Karpas-422 (cell line): ENCODE measurements around the gene GHRL. TPM values are rescaled to one million over a fixed set of nuclear protein-coding genes. Genes with fewer than 3 reads are reported as not detected.

Source experiments
- DNase-seq: peaks from one replicate; pipeline ENCODE4 v3.0.0-alpha.2; 2015
- H2AFZ ChIP-seq: fragments of 200-600 bp; sonication (generic); 2 replicates; pipeline ENCODE4 v1.6.1; 2014; ENCODE audit warnings: antibody characterized with exemption, low read length, mixed read lengths
- H3K27ac ChIP-seq: fragments of 200-600 bp; sonication (generic); 2 replicates; pipeline ENCODE4 v1.5.1; 2014; ENCODE audit warnings: mild to moderate bottlenecking, low read length, moderate library complexity
- H3K27me3 ChIP-seq: fragments of 200-600 bp; sonication (generic); 2 replicates; pipeline ENCODE4 v1.6.1; 2014; ENCODE audit warnings: low read length, mixed read lengths
- H3K36me3 ChIP-seq: fragments of 200-600 bp; sonication (generic); 2 replicates; pipeline ENCODE4 v1.6.1; 2014; ENCODE audit warnings: low read length, mixed read lengths; ENCODE audit not compliant: insufficient read depth
- H3K4me1 ChIP-seq: fragments of 200-600 bp; sonication (generic); 2 replicates; pipeline ENCODE4 v1.6.1; 2014; ENCODE audit warnings: mild to moderate bottlenecking, low read length, mixed read lengths
- H3K4me2 ChIP-seq: fragments of 200-600 bp; sonication (generic); 2 replicates; pipeline ENCODE4 v1.6.1; 2014; ENCODE audit warnings: low read length, low read depth, mild to moderate bottlenecking; ENCODE audit not compliant: poor library complexity, severe bottlenecking
- H3K4me3 ChIP-seq: fragments of 200-600 bp; sonication (generic); 2 replicates; pipeline ENCODE4 v1.5.1; 2014; ENCODE audit warnings: mild to moderate bottlenecking, antibody characterized with exemption, low read length, mixed read lengths
- H3K79me2 ChIP-seq: fragments of 200-600 bp; sonication (generic); 2 replicates; pipeline ENCODE4 v1.6.1; 2014; ENCODE audit warnings: mild to moderate bottlenecking, low read length, mixed read lengths
- H3K9ac ChIP-seq: fragments of 200-600 bp; sonication (generic); 2 replicates; pipeline ENCODE4 v1.6.0; 2014; ENCODE audit warnings: low read length
- H3K9me2 ChIP-seq: fragments of 200-600 bp; sonication (generic), shearing (Covaris generic); replicated peaks from 2 replicates; pipeline ENCODE4 v1.6.0; 2014; ENCODE audit warnings: mild to moderate bottlenecking, low read length, moderate library complexity; ENCODE audit not compliant: insufficient read depth
- H3K9me3 ChIP-seq: fragments of 300-700, 200-600 bp; sonication (generic); 2 replicates; pipeline ENCODE4 v1.6.1; 2014; ENCODE audit warnings: low read length, mixed read lengths
- H4K20me1 ChIP-seq: fragments of 200-600 bp; sonication (generic); 2 replicates; pipeline ENCODE4 v1.6.1; 2014; ENCODE audit warnings: mild to moderate bottlenecking, antibody characterized with exemption, low read length, low read depth; ENCODE audit not compliant: insufficient read depth
- total RNA-seq: library from RNA; depleted of rRNA; stranded (reverse); fragments of >200 nt; shearing (Covaris generic); gene quantifications from 2 replicates; pipeline ENCODE4 v1.2.3, GENCODE V29; 2014; ENCODE audit warnings: low replicate concordance

The GHRL gene
- total RNA-seq, 1 experiment from 2014 or later: 1.1 TPM

DNA sequence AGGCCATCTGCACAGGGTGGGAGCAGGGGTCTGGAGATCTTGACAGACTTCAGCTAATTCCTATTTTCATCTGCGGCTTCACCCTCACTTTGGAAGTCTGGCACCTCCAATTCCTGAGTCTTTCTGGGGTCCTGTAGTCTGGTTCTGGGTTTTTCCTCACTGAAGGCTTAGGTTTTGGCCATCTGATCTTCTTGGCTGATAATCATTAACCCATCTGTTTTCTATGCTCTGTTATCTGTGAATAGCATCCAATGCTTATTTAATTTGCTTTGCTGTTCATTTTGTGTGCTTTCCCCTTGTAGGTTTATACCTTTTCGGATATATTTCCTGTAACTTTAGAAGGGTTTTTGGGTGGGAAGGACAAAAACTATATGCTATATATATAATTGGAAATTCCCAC lies 26.9 kb downstream of the GHRL start:
- Histone ChIP-seq H4K20me1 (peaks cover 26% of the 10 kb centered on the region), H3K9ac (no peak overlapping the region), H3K27me3 (no peaks in the 10 kb centered on the region), H3K79me2 (peaks cover 96% of the 10 kb centered on the region), H3K36me3 (peaks cover 54% of the 10 kb centered on the region), H3K9me3 (no peaks in the 10 kb centered on the region), H3K27ac (no peak overlapping the region), H3K4me1 (no peaks in the 10 kb centered on the region), H3K9me2 (no peaks in the 10 kb centered on the region), H3K4me3 (no peak overlapping the region), H2AFZ (no peak overlapping the region), H3K4me2 (no peak overlapping the region)
- no peak for DNase-seq

DNA sequence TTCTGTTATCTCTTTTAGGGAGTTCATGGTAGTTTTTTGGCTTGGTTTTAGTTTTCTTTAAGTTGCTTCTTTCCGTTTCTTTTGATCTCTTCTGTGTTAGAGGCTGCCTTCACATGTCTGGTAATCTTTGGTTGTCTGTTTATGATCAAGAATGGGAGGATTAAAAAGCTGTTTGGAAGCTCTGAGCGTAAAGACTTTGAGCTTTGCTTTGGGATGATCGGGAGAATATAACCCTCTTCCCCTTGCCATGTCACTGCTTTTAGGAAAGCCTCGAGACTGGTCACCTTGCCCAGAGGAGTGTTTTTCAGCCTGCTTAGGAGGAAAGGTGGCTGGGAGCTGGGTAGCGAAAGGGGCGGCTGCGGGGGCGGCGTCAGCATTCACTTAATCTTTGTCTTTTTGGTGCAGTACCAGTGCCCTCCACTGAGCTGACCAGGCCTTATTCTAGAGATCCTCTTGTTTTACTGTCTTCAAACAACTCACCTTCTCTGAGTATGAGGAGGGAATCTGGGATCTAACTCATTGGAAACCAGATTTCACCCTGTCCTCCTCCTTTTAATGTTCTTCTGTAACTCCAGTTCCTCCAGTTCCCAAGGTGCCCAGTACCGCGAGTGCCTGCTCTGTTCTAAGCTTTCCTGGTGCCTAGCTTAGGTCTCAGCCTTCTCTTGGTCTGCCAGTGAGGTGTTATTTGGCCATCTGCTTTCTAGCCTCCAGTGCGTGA lies 28.9 kb downstream of the GHRL start:
- no peaks in the 10 kb centered on the region for H3K9me2 ChIP-seq
- H3K36me3 ChIP-seq: peaks cover 45% of the 10 kb centered on the region
- no peak overlapping the region for H3K9ac ChIP-seq
- peaks cover 96% of the 10 kb centered on the region for H3K79me2 ChIP-seq
- H3K27me3 ChIP-seq: no peaks in the 10 kb centered on the region
- no peak overlapping the region for H3K4me3 ChIP-seq
- H2AFZ ChIP-seq: no peak overlapping the region
- H3K27ac ChIP-seq: no peak overlapping the region
- H3K4me2 ChIP-seq: no peak overlapping the region
- H3K4me1 ChIP-seq: no peaks in the 10 kb centered on the region
- peak; percentile 62 for DNase-seq
- H4K20me1 ChIP-seq: peaks cover 25% of the 10 kb centered on the region
- H3K9me3 ChIP-seq: no peaks in the 10 kb centered on the region

DNA sequence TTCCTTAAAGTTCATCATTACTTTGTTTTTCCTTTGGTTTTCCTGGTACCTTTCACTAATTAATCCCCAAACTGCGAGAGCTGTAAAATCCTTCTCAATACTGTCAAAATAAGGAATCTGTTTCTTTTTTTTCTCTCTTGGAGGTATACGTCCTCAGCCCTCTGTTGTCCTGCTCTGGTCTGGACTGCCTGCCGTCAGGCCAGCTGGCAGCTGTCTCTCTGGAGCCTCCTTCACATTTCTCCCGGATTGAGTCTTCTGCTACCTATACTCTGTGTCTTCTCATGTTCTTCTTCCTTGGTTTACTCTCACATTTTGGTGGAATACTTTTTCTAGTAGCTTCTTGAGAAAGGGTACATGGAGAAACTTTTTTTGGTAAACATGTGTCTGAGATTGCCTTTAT lies 30.7 kb downstream of the GHRL start:
- no peaks in the 10 kb centered on the region for H3K27me3 ChIP-seq
- H3K9me3 ChIP-seq: no peaks in the 10 kb centered on the region
- H3K27ac ChIP-seq: no peak overlapping the region
- no peak for DNase-seq
- peaks cover 88% of the 10 kb centered on the region for H3K79me2 ChIP-seq
- no peak overlapping the region for H2AFZ ChIP-seq
- H3K4me3 ChIP-seq: no peak overlapping the region
- H3K9ac ChIP-seq: no peak overlapping the region
- H3K9me2 ChIP-seq: no peaks in the 10 kb centered on the region
- H4K20me1 ChIP-seq: peaks cover 10% of the 10 kb centered on the region
- H3K36me3 ChIP-seq: peaks cover 29% of the 10 kb centered on the region; the same call in 1 of the 2 replicates
- no peak overlapping the region for H3K4me2 ChIP-seq
- H3K4me1 ChIP-seq: no peaks in the 10 kb centered on the region

DNA sequence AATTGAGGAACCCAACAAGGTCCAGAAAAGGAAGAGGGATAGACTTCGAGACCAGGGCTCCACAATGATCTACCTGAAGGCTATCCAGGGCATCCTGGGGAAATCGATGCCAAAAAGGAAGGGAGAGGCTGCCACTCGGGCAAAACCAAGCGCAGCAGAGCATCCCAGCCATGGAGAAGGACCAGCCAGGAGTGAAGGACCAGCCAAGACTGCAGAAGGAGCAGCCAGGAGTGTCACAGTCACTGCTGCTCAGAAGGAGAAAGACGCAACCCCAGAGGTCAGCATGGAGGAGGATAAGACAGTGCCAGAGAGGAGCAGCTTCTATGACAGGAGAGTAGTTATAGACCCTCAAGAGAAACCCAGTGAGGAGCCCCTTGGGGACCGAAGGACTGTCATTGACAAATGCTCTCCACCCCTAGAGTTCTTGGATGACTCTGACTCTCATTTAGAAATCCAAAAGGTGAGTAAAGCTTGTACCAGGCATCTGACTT lies 32.5 kb downstream of the GHRL start:
- no peak overlapping the region for H3K9ac ChIP-seq
- no peak overlapping the region for H3K4me3 ChIP-seq
- H3K27ac ChIP-seq: no peak overlapping the region
- H3K79me2 ChIP-seq: peaks cover 85% of the 10 kb centered on the region
- H3K27me3 ChIP-seq: no peaks in the 10 kb centered on the region
- H3K4me2 ChIP-seq: no peak overlapping the region
- DNase-seq: no peak
- H3K4me1 ChIP-seq: 0 out of 2 replicates have a peak, but pooled peaks cover under 1% of the 10 kb centered on the region
- no peak overlapping the region for H2AFZ ChIP-seq
- H3K9me2 ChIP-seq: no peaks in the 10 kb centered on the region
- H4K20me1 ChIP-seq: peaks cover 13% of the 10 kb centered on the region
- H3K9me3 ChIP-seq: no peaks in the 10 kb centered on the region
- H3K36me3 ChIP-seq: peaks cover 22% of the 10 kb centered on the region; the same call in 1 of the 2 replicates

DNA sequence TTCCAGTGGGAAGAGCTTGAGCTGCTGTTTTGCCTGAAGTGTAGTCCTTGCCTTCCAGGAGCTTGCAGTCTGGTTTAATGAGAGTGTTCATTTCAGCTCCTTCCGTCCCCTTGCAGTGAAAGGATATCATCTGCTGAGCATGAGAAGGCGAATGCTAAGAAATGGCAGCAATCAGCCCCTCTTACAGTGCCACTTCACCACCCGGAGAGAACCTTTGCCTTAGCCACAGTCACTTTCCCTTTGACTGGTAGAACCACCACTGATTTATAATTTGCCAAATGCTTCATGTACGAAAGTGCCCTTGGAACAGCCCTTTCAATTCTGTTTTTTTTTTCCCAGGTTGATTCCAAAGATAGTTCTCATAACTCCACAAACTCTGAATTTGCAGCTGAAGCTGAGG lies 32.9 kb downstream of the GHRL start:
- Histone ChIP-seq H3K4me2 (no peak overlapping the region), H3K27me3 (no peaks in the 10 kb centered on the region), H3K4me1 (peaks cover 3% of the 10 kb centered on the region; the same call in 1 of the 2 replicates), H3K9me2 (no peaks in the 10 kb centered on the region), H3K27ac (no peak overlapping the region), H2AFZ (no peak overlapping the region), H3K9ac (no peak overlapping the region), H3K79me2 (peaks cover 85% of the 10 kb centered on the region), H3K36me3 (peaks cover 25% of the 10 kb centered on the region; the same call in 1 of the 2 replicates), H3K4me3 (no peak overlapping the region), H3K9me3 (no peaks in the 10 kb centered on the region), H4K20me1 (peaks cover 13% of the 10 kb centered on the region)
- DNase-seq: no peak

DNA sequence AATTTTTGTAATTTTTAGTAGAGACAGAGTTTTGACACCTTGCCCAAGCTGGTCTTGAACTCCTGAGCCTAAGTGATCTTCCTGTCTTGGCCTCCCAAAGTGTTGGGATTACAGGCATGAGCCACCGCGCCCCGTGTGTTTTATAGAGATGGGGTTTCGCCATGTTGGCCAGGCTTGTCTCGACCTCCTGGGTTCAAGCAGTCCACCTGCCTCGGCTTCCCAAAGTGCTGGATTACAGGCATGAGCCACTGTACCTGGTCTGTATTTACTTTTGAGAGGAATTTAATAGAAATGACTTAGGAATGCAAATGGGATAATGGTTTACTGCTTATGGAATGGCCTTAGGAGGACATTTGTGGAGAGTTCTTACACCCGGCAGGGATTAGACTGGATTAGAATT lies 33.7 kb downstream of the GHRL start:
- no peak overlapping the region for H3K9ac ChIP-seq
- H4K20me1 ChIP-seq: peaks cover 13% of the 10 kb centered on the region
- H3K4me1 ChIP-seq: peaks cover 10% of the 10 kb centered on the region
- peaks cover 21% of the 10 kb centered on the region; the same call in 1 of the 2 replicates for H3K36me3 ChIP-seq
- no peak overlapping the region for H3K4me2 ChIP-seq
- H3K4me3 ChIP-seq: no peak overlapping the region
- no peak for DNase-seq
- H2AFZ ChIP-seq: no peak overlapping the region
- no peaks in the 10 kb centered on the region for H3K27me3 ChIP-seq
- H3K9me2 ChIP-seq: no peaks in the 10 kb centered on the region
- H3K27ac ChIP-seq: no peak overlapping the region
- H3K9me3 ChIP-seq: no peaks in the 10 kb centered on the region
- peaks cover 85% of the 10 kb centered on the region for H3K79me2 ChIP-seq

DNA sequence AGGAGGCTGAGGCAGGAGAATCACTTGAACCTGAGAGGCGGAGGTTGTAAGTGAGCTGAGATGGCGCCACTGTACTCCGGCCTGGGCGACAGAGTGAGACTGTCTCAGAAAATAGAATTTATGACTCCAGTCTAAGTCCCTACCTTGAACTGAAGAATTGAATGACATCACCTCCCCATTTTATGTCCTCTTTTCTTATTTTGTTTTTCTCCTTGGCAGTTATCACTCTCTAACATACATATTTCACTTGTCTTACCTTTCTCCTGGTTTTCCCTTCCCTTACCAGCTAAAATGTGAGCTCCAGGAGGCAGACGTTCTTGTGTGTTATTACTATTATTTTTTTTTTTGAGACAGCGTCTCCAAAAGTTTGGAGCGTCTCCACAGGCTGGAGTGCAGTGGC lies 36.9 kb downstream of the GHRL start:
- no peak overlapping the region for H2AFZ ChIP-seq
- H3K36me3 ChIP-seq: peaks cover 27% of the 10 kb centered on the region
- H3K9me3 ChIP-seq: no peaks in the 10 kb centered on the region
- no peak overlapping the region for H3K27ac ChIP-seq
- peaks cover 16% of the 10 kb centered on the region for H4K20me1 ChIP-seq
- H3K4me3 ChIP-seq: no peak overlapping the region
- peaks cover 80% of the 10 kb centered on the region for H3K79me2 ChIP-seq
- H3K9ac ChIP-seq: no peak overlapping the region
- no peak for DNase-seq
- peaks cover 15% of the 10 kb centered on the region for H3K4me1 ChIP-seq
- no peak overlapping the region for H3K4me2 ChIP-seq
- no peaks in the 10 kb centered on the region for H3K9me2 ChIP-seq
- H3K27me3 ChIP-seq: no peaks in the 10 kb centered on the region

DNA sequence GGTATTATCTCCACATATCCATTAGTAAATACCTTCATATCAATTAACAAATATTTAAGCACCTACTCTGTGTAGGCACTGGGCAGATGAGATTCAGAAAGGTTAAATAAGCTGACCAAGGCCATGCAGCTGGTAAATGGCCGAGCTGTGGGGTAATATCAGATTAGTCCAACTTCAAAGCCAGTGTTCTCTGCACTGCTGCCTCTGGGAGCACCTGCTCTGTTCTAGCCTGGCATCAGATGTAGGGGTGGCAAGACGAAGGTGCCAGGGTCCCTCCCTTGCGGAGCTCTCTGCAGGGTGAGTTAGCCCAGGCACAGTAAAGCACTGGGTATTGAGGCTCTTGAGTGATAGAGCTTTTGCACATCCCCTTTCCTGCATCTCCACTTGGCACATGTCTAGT lies 39.0 kb downstream of the GHRL start:
- H4K20me1 ChIP-seq: peaks cover 7% of the 10 kb centered on the region
- peaks cover 80% of the 10 kb centered on the region for H3K79me2 ChIP-seq
- H3K4me1 ChIP-seq: peaks cover 28% of the 10 kb centered on the region
- H3K27ac ChIP-seq: no peak overlapping the region
- H3K36me3 ChIP-seq: peaks cover 26% of the 10 kb centered on the region
- no peak for DNase-seq
- H3K9me3 ChIP-seq: no peaks in the 10 kb centered on the region
- no peak overlapping the region for H3K9ac ChIP-seq
- H3K4me3 ChIP-seq: no peak overlapping the region
- no peaks in the 10 kb centered on the region for H3K9me2 ChIP-seq
- H3K27me3 ChIP-seq: no peaks in the 10 kb centered on the region
- H3K4me2 ChIP-seq: no peak overlapping the region
- no peak overlapping the region for H2AFZ ChIP-seq
